Lower lobe of right lung (tissue), 2 donors: ENCODE data around the gene CLUH. TPM values are rescaled to one million over a fixed set of nuclear protein-coding genes. Genes with fewer than 3 reads are reported as not detected.
A peak's percentile ranks its signal among the peaks of the same experiment; 100 is the strongest.

ENCODE experiments used
- ATAC-seq, 2 donors: fragments of 200-7000 bp; cut with Tn5 transposase; one replicate each; pipeline ENCODE4 v1.9.1; 2020 to 2022; ENCODE audit warnings: mild to moderate bottlenecking in 2 of 2, moderate library complexity in 2 of 2
- DNase-seq: peaks from one replicate; pipeline ENCODE4 v3.0.0-alpha.2; 2020
- H3K27ac ChIP-seq: fragments of 200-600 bp; one replicate; pipeline ENCODE4 v1.8.0; 2022
- H3K27me3 ChIP-seq: fragments of 200-600 bp; one replicate; pipeline ENCODE4 v1.8.0; 2022; ENCODE audit warnings: low read depth
- H3K36me3 ChIP-seq: fragments of 200-600 bp; one replicate; pipeline ENCODE4 v1.8.0; 2022; ENCODE audit warnings: mild to moderate bottlenecking
- H3K4me1 ChIP-seq: fragments of 200-600 bp; one replicate; pipeline ENCODE4 v1.8.0; 2022
- H3K4me3 ChIP-seq: fragments of 200-600 bp; one replicate; pipeline ENCODE4 v1.8.0; 2022; ENCODE audit warnings: mild to moderate bottlenecking
- H3K9me3 ChIP-seq: fragments of 200-600 bp; one replicate; pipeline ENCODE4 v1.8.0; 2022
- CTCF ChIP-seq: fragments of 200-600 bp; IDR thresholded peaks from one replicate; pipeline ENCODE4 v1.8.0; 2022; ENCODE audit warnings: antibody characterized with exemption, mild to moderate bottlenecking
- intact Hi-C: fragments of 100-400 bp; cut with DNase I; formaldehyde crosslinking; loops from one replicate; pipeline ENCODE4 v1.11.0; 2022
- total RNA-seq: library from RNA; stranded (reverse); fragmentation: NEBNext Ultra II Directional; extraction: Animal tissue kit (Norgen Biotek cat#: 25700); gene quantifications from one replicate; pipeline ENCODE4 v1.2.1, GENCODE V29; 2021
- donor health status: DM: no; HTN: yes; CAD: no; lungs with severe emphysema.

CLUH gene
- total RNA-seq, 1 donor from 2014 or later: 48.8 TPM

GRCh38 chr17:2718150-2718938, 6.8 kb upstream of the CLUH start:
- intact Hi-C loops: no loop called here
- Histone ChIP-seq H3K4me3 (no peak overlapping the region), H3K27ac (no peak overlapping the region), H3K9me3 (no peaks in the 10 kb centered on the region), H3K4me1 (no peaks in the 10 kb centered on the region), H3K36me3 (no peaks in the 10 kb centered on the region), H3K27me3 (peaks cover 14% of the 10 kb centered on the region)
- DNase-seq (no peak), ATAC-seq (no peak)
- no peak for TF ChIP-seq CTCF

- Histone ChIP-seq H3K9me3 (no peaks in the 10 kb centered on the region), H3K27me3 (no peaks in the 10 kb centered on the region), H3K27ac (no peak overlapping the region), H3K4me3 (no peak overlapping the region), H3K4me1 (peaks cover 13% of the 10 kb centered on the region), H3K36me3 (no peaks in the 10 kb centered on the region)
- no peak for TF ChIP-seq CTCF
- no peak for ATAC-seq
- DNase-seq: no peak
- intact Hi-C loops: no loop called here
These were observed 5.1 kb upstream of the CLUH start for GRCh38 chr17:2716649-2717048.

- Histone ChIP-seq H3K27me3 (no peaks in the 10 kb centered on the region), H3K4me3 (no peak overlapping the region), H3K9me3 (no peaks in the 10 kb centered on the region), H3K4me1 (peaks cover 34% of the 10 kb centered on the region), H3K27ac (no peak overlapping the region), H3K36me3 (no peaks in the 10 kb centered on the region)
- intact Hi-C loops: no loop called here
- no peak for DNase-seq
- no peak for TF ChIP-seq CTCF
- no peak for ATAC-seq
These were observed 2.3 kb upstream of the CLUH start for GRCh38 chr17:2713881-2714280.

GRCh38 chr17:2712300-2713043, 908 bp upstream of the CLUH start:
- peak overlapping the region; percentile 92 for H3K4me3 ChIP-seq
- TF ChIP-seq CTCF: no peak
- H3K27me3 ChIP-seq: no peaks in the 10 kb centered on the region
- no peaks in the 10 kb centered on the region for H3K36me3 ChIP-seq
- H3K9me3 ChIP-seq: no peaks in the 10 kb centered on the region
- peak overlapping the region; percentile 86 for H3K27ac ChIP-seq
- ATAC-seq: peak in 1 of 2 donors; percentile 1
- H3K4me1 ChIP-seq: peaks cover 48% of the 10 kb centered on the region
- intact Hi-C loops: no loop called here
- DNase-seq: no peak

- DNase-seq: peak; percentile 64
- peaks cover 53% of the 10 kb centered on the region for H3K4me1 ChIP-seq
- TF ChIP-seq CTCF: no peak
- H3K36me3 ChIP-seq: no peaks in the 10 kb centered on the region
- H3K9me3 ChIP-seq: no peaks in the 10 kb centered on the region
- H3K27me3 ChIP-seq: no peaks in the 10 kb centered on the region
- peak; percentile 1 to 2 for ATAC-seq
- intact Hi-C loops: no loop called here
- H3K27ac ChIP-seq: peak overlapping the region; percentile 86
- peak overlapping the region; percentile 92 for H3K4me3 ChIP-seq
These were observed 559 bp downstream of the CLUH start for GRCh38 chr17:2710803-2711607.
